NOMO-1 (cell line): ENCODE results near the gene ACVR1.
"Not testable (repeated sequence)": the region's sequence is repeated elsewhere in the genome, so short reads cannot be mapped to it uniquely, and the experiment has no call there.

Source experiments
- DNase-seq, 2 experiments: peaks; one replicate each; lab custom pipeline; 2025; ENCODE audit not compliant: unreplicated experiment in 2 of 2; lab: John Stamatoyannopoulos, UW

ACVR1 gene

DNA sequence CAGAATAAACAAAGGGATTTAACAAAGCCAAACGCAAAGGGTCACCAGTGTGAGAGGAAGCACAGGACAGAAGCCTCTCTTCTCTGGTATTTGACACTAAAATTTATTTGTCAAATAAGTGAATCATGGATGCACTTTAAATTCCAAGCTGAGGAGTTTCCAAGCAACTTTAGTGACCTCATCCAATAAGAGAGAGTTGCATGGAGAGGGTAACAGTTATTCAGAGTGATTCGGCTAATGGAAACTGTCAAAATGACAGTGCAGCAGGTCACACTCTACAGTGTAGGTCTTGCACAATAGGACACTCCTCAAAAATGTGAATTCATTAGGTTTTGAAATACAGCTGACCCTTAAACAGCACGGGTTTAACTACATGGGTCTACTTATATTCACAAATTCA lies 143.5 kb downstream of the ACVR1 start:
- no peak for DNase-seq

DNA sequence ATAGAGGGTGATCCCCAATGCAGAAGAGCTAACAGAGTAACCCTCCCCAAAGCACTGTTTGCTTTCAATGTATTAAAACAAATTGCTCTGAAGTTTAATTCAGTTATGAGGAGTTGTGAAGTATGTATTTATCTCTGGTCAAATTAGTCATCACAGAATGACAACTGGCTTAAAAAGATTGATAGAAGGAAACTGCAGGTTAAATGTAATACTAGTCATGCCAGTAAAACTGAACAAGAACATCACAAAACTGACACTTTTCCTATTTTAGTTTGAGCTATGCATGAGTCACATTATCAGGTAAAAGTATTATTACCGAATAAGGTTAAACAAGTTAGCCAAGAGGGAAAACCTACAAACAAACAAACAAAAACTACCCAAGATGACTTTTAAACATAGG lies 148.4 kb downstream of the ACVR1 start:
- no peak for DNase-seq

DNA sequence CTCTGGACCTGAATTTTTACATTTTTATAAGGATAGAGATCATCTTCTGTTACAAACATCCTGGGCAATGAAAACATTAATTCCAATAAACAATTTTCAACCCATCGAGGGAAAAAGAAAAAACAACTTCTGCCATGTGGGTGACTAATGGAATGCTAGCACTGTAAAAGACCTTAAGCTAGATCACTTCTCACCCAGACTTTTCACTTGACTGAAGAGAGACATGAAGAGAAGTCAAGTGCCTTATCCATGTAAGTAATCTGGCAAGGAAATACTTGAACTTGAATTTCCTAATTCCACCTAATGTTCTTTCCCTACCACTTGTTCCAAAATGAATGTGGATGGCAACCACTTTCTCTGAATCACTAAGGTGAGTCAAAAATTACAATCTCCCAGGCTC lies 149.2 kb downstream of the ACVR1 start:
- DNase-seq = no peak

DNA sequence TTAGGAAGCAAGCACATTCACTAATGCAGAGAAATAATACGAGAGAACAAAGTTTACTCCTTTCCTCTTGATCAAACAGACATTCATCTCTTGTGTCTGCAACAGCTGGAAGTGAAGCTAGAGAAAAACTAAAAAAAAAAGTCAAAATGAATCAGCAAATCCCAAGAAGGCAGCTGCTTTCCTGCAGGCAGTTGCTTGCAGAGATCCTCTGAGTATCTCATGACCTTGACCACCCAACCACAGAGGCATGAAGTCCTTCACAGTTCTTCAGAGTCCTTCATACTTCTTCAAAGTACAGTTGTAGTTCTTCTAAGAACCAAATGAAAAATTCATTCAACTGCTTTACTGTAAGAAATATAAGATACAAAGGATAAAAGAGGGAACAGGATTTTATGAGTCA lies 150.3 kb downstream of the ACVR1 start:
- no peak for DNase-seq

DNA sequence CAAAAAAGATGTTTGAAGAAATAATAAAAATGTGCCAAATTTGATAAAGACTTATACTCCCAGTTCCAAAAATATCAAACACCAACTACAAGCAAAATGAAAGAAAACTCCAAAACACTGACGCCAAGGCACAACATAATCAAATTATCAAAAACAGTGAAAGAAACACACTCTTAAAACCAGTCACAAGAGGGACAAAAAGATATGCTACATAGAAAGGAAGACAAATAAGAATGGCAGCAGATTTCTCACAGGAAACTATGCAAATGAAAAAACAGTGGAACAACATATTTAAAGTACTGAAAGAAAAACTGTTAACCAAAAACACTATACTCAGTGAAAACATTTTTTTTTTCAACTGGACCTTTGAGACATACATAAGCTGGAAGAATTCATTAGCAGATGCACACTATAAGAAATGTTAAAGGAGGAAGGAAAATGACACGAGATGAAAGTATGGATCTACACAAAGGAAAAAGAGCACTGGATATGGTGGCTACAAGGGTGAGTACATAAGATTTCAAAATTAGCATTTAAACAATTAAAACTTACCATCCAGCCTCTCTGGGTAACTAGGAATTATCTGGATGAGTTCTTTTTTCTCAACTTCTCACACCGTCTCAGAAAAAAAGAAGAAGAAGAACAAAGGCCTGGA lies 153.4 kb downstream of the ACVR1 start:
- peak in 1 of 2 experiments; percentile 7 for DNase-seq

DNA sequence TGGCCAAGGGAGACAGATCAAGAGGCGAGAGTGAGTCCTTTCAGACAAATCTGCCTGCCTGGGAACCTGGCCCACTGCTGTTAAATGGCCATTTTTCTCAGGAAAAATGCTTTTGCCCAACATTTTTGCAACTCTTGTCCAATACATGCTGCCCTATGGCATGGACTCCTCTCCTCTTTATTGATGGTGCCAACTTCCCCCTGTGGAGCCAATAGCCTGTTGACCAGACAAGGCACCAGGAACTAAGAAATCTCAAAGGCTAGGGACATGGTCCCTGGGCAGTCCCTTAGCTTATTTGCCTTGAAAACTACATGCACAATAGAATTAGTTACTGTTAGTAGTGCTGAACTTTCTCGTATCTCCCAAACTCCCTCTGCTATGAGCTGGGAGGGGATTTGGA lies 155.6 kb downstream of the ACVR1 start:
- no peak for DNase-seq

DNA sequence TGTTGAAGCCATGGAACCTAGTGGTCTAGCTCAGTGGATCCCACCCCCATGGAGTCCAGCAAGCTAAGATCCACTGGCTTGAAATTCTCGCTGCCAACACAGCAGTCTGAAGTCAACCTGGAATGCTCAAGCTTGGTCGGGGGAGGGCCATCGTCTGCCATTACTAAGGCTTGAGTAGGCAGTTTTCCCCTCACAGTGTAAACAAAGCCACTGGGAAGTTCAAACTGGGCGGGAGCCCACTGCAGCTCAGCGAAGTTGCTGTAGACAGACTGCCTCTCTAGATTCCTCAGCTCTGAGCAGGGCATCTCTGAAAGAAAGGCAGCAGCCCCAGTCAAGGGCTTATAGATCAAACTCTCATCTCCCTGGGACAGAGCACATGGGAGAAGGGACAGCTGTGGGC lies 171.5 kb downstream of the ACVR1 start:
- not testable (repeated sequence) for DNase-seq

DNA sequence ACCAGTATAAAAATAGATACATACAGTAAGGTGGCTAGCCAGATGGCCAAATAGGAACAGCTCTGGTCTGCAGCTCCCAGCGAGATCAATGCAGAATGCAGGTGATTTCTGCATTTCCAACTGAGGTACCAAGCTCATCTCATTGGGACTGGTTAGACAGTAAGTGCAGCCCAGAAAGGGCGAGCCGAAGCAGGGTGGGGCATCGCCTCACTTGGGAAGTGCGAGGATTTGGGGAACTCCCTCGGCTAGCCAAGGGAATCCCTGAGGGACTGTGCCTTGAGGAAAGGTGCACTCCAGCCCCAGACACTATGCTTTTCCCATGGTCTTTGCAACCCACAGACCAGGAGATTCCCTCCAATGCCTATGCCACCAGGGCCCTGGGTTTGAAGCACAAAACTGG lies 172.0 kb downstream of the ACVR1 start:
- not testable (repeated sequence) for DNase-seq

DNA sequence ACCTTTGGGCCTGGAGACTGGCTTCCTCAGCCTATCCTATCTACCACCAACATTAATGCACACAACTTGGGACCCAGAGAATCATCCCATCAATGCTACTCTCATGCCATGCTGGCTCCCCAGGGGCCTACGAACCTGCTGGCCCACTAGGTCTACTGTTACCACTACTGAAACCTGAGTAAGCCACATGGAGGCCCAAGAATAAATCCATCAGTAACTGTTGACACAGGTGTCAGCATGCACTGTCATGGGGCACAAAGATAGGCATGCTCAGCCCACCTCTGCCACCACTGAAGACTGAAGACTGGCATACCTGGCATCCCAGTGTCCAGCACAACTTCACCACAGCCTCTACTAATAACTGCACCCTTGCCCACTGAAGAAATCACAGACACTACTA lies 176.3 kb downstream of the ACVR1 start:
- no peak for DNase-seq

DNA sequence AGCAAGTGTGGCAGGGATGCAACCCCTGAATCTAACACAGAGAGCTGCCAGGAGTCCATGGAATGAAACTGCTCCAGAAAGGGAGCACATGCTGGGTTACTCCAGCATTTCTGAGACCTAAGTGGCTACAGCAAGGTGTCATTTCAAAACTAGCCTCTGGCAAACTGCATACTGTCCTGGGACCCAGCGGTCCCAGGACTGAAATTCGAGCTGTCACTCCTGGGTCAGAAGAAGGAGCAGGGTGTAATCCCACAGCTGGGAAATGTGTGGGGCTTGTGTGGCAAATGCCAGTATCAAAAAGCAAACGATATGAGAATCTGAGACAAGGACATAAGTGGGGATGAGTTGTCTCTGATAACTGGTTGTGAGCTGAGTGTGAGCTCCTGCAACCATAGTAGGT lies 177.1 kb downstream of the ACVR1 start:
- DNase-seq = no peak

DNA sequence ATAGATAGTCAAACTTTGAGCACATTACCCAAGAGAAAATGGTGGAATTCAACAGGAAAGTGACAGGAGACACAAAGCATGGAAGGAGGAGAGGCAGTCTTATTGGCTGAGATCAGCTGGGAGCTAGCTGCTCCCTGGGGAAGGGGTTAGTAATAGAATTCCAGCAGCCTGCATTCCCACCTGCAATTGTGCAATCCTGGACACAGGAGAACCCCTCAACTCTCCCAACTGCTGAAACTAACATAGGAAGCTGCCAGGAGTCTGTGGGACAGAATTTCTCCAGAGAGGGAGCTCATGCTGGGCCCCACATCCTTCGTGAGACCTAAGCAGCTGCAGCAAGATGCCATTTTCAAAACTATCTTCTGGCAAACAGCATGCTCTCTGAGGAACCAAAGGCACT lies 177.7 kb downstream of the ACVR1 start:
- DNase-seq = no peak

DNA sequence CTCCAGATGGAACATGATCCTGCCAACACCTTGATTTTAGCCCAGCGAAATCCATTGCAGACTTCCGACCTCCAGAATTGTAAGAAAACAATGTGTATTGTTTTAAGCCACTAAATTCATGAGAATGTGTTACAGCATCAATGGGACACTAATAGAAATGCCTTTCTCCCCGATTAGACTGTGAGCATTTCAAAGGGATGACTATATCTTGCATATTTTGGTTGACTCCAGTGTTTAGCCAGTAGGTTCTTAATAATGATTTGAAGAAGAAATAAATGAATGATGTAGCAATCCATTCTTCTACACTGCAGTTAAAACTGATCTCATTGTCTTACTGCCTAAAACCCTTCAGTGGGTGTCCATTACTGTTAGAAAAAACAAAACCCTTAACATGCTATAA lies 180.1 kb downstream of the ACVR1 start:
- DNase-seq = no peak

DNA sequence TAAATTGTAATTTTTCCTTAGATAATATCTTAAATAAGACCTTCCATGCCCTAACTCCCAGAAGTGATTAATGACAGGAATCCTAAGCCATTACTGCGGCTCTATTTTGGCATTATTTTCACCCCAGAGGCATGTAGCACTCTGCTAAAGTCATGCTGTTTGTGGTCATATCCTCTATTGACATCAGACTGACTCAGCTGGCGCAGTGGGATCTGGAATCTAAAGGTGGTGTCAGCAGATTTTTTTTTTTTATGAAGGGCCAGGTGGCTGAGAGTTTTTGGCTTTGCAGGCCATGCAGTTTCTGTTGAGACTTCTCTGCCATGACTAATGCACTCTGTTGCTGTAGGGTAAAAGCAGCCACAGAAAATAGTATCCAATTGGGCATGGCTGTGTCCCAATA lies 183.4 kb downstream of the ACVR1 start:
- DNase-seq = no peak

DNA sequence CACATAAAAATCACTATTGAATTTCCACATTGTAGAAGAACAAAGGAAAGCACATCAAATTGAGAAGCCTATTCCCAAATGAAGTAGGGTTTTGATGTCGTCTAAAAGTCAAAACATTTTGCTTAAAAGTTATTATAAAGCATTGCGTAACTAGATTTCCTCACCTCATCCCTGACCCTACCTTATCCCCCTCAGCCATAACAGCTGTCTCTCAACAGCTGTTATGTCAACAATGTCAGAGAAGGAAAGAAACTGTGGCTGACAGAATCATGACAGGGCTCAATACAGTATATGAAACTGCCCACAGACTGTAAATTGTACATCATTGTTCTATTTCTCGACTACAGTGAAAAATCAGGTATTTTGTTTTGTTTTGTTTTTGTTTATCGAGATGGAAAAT lies 184.4 kb downstream of the ACVR1 start:
- DNase-seq = no peak

DNA sequence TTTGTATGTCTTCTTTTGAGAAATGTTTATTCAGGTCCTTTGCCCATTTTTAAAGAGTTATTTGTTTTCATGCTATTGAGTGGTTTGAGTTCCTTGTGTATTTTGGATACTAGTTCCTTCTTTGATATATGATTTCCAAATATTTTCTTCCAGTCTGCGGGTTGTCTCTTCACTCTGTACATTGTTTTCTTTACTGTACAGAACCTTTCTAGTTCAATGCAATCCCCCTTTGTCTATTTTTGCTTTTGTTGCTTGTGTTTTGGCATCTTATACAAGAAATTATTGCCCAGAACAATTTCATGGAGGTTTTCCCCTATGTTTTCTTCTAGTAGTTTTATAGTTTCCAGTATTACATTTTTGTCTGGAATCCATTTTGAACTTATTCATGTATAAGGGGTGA lies 185.0 kb downstream of the ACVR1 start:
- DNase-seq = no peak
